ENCODE data around the gene ARID3B.

ARID3B gene

GRCh38 chr15:74609938-74610301, 68.9 kb downstream of the ARID3B start:
- DNase-seq: no peak

GRCh38 chr15:74610302-74610951, 69.4 kb downstream of the ARID3B start:
- no peak for DNase-seq

GRCh38 chr15:74611341-74611740, 70.3 kb downstream of the ARID3B start:
- DNase-seq: no peak

GRCh38 chr15:74611834-74612233, 70.8 kb downstream of the ARID3B start:
- DNase-seq: no peak

- DNase-seq: no peak
Observed at GRCh38 chr15:74612677-74613076, 71.7 kb downstream of the ARID3B start.

GRCh38 chr15:74613089-74613952, 72.3 kb downstream of the ARID3B start:
- no peak for DNase-seq

GRCh38 chr15:74613953-74614743, 73.1 kb downstream of the ARID3B start:
- DNase-seq: no peak

- peak; percentile 88 for DNase-seq
Observed at GRCh38 chr15:74614744-74615507, 73.9 kb downstream of the ARID3B start.

- peak; percentile 94 for DNase-seq
Observed at GRCh38 chr15:74615508-74616365, 74.7 kb downstream of the ARID3B start, which contains the start of gene CLK3. TSS of gene CLK3 (plus strand) at chr15:74615836. CDS start at chr15:74619197, 3,361 bp downstream.

GRCh38 chr15:74616366-74616939, 75.4 kb downstream of the ARID3B start:
- DNase-seq: peak; percentile 66

- DNase-seq: no peak
Observed at GRCh38 chr15:74616996-74617395, 76.0 kb downstream of the ARID3B start.

GRCh38 chr15:74618841-74619596, 78.0 kb downstream of the ARID3B start:
- DNase-seq: no peak

GRCh38 chr15:74619916-74620635, 79.1 kb downstream of the ARID3B start:
- DNase-seq: no peak

- DNase-seq: peak; percentile 67
Observed at GRCh38 chr15:74620636-74621545, 79.9 kb downstream of the ARID3B start.

- no peak for DNase-seq
Observed at GRCh38 chr15:74621546-74621920, 80.5 kb downstream of the ARID3B start.

- DNase-seq: no peak
Observed at GRCh38 chr15:74621936-74622335, 80.9 kb downstream of the ARID3B start.

GRCh38 chr15:74622758-74623157, 81.7 kb downstream of the ARID3B start:
- no peak for DNase-seq

GRCh38 chr15:74624020-74624602, 83.1 kb downstream of the ARID3B start:
- no peak for DNase-seq

Data from effector CD4-positive, alpha-beta T cell (primary cell).